ENCODE data around the gene ZNF548.
A peak's percentile ranks its signal among the peaks of the same experiment; 100 is the strongest.

The ZNF548 gene

GRCh38 chr19:57398868-57399267 is 9.2 kb downstream of the ZNF548 start:
- no peak for DNase-seq
- no peak for ATAC-seq

GRCh38 chr19:57403737-57404563 is 14.3 kb downstream of the ZNF548 start:
- DNase-seq (no peak), ATAC-seq (peak; percentile 37)

GRCh38 chr19:57406516-57407123 is 17.0 kb downstream of the ZNF548 start:
- DNase-seq (peak; percentile 75), ATAC-seq (peak; percentile 59)

- peak; percentile 100 for ATAC-seq
- peak; percentile 91 for DNase-seq
Measured at GRCh38 chr19:57410877-57411671, 21.4 kb downstream of the ZNF548 start, which contains the start of gene ZNF17. Gene ZNF17 (plus strand): TSS chr19:57411161. CDS start chr19:57413616, 2,455 bp downstream.

GRCh38 chr19:57419439-57419838 is 29.8 kb downstream of the ZNF548 start:
- DNase-seq, result no peak
- ATAC-seq, result no peak

- DNase-seq (no peak), ATAC-seq (no peak)
Measured at GRCh38 chr19:57421037-57421436, 31.4 kb downstream of the ZNF548 start.

- no peak for ATAC-seq
- no peak for DNase-seq
Measured at GRCh38 chr19:57434386-57435061, 44.9 kb downstream of the ZNF548 start.

- peak; percentile 99 for ATAC-seq
Measured at GRCh38 chr19:57435062-57435978, 45.7 kb downstream of the ZNF548 start, which contains the start of gene ZNF749. Gene ZNF749 (plus strand): TSS chr19:57435325. CDS start chr19:57435579, 254 bp downstream.

GRCh38 chr19:57436417-57436816 is 46.8 kb downstream of the ZNF548 start:
- ATAC-seq (no peak), DNase-seq (no peak)

More at GRCh38 chr19:57435062-57435978, 45.7 kb downstream of the ZNF548 start, which contains the start of gene ZNF749:
- DNase-seq, result peak; percentile 95

- no peak for ATAC-seq
- no peak for DNase-seq
Measured at GRCh38 chr19:57437931-57438330, 48.3 kb downstream of the ZNF548 start.

- ATAC-seq (no peak), DNase-seq (no peak)
Measured at GRCh38 chr19:57438925-57439324, 49.3 kb downstream of the ZNF548 start.

GRCh38 chr19:57441979-57442752 is 52.5 kb downstream of the ZNF548 start:
- ATAC-seq (no peak), DNase-seq (no peak)

- DNase-seq, result no peak
- ATAC-seq, result no peak
Measured at GRCh38 chr19:57443121-57443696, 53.6 kb downstream of the ZNF548 start.

- ATAC-seq (no peak), DNase-seq (no peak)
Measured at GRCh38 chr19:57452307-57452706, 62.7 kb downstream of the ZNF548 start.

All from stimulated activated naive CD8-positive, alpha-beta T cell treated with anti-CD3 and anti-CD28 coated beads, Interleukin-15, Interleukin-2, amounts not matched to agents 100 U/mL and 50 U/mL, for 24 hours (primary cell).